Measurements from ENCODE around the gene SATB2. TPM values are rescaled to one million over a fixed set of nuclear protein-coding genes. Genes with fewer than 3 reads are reported as not detected.

The SATB2 gene
- total RNA-seq (2014; rRNA removed; shearing (Covaris generic)): 5.7 and 6.0 TPM in 2 replicates
- polyA plus RNA-seq (2016; fragmentation: Nextera tagmentation; extraction: Ambion mirVana): 1.6 and 2.0 TPM in 2 replicates
- long read RNA-seq, partial matches to known transcripts: 0 of 1 reads
- long read RNA-seq, other reads (novel, unspliced or antisense): 1 of 1 reads

GRCh38 chr2:199457147-199458008 lies at the start of gene SATB2:
SATB2 (minus strand) TSS chr2:199457939; CDS start chr2:199456037, 1,902 bp downstream.
- Histone ChIP-seq H4K20me1 (replicated peaks; ENCODE audit: insufficient read depth) (no peaks in the 10 kb centered on the region), H3K36me3 (ENCODE audit: insufficient read depth) (no peaks in the 10 kb centered on the region), H3K79me2 (replicated peaks; ENCODE audit: insufficient read depth) (no peaks in the 10 kb centered on the region; the same call in 1 of the 2 replicates), H3K4me2 (peak within 1 kb of the TSS; percentile 96), H3K27me3 (ENCODE audit: insufficient read depth) (peaks cover 71% of the 10 kb centered on the region), H3K4me1 (ENCODE audit: insufficient read depth) (peaks cover 34% of the 10 kb centered on the region), H3K9me2 (ENCODE audit: insufficient read depth) (no peaks in the 10 kb centered on the region), H3F3A (replicated peaks; ENCODE audit: low read depth) (peaks cover 14% of the 10 kb centered on the region), H2AFZ (peak within 1 kb of the TSS; percentile 94), H3K4me3 (peak within 1 kb of the TSS; percentile 81), H3K27ac (ENCODE audit: low read depth) (no peak within 1 kb of the TSS)
- no peak for DNase-seq (ENCODE audit: low spot score)
- no peak within 1 kb of the TSS for H3K27ac Mint-ChIP-seq
- peak; percentile 11 for ATAC-seq
- peak; percentile 57 for TF ChIP-seq EZH2 (IDR thresholded peaks at IDR 0.05; ENCODE audit: low read depth, unreplicated experiment)
- TF ChIP-seq ZNF462 (CRISPR knock-in tag; IDR thresholded peaks at IDR 0.05): no peak
- peaks cover 26% of the 10 kb centered on the region for H3K4me1 Mint-ChIP-seq
- H3K4me3 Mint-ChIP-seq: peak within 1 kb of the TSS; percentile 79
- H3K27me3 Mint-ChIP-seq (ENCODE audit: insufficient read depth, low read depth, poor library complexity): peaks cover 55% of the 10 kb centered on the region
- H3K9me3 Mint-ChIP-seq: peaks cover 5% of the 10 kb centered on the region; the same call in 2 of the 3 replicates
- H3K36me3 Mint-ChIP-seq (ENCODE audit: low read depth): no peaks in the 10 kb centered on the region
